ENCODE data around the gene NPRL2. TPM values are rescaled to one million over a fixed set of nuclear protein-coding genes. Genes with fewer than 3 reads are reported as not detected.

The NPRL2 gene
- total RNA-seq, 1 experiment from 2014 or later: 20.6 TPM

GRCh38 chr3:50396502-50396901 lies 45.9 kb upstream of the NPRL2 start (continued):
- TF ChIP-seq STAT6 (CRISPR knock-in tag; conservative IDR thresholded peaks at IDR 0.05; ENCODE audit: low read depth) (no peak), HMGXB4 (CRISPR knock-in tag; IDR thresholded peaks at IDR 0.05) (no peak), ETV6 (CRISPR knock-in tag; IDR thresholded peaks at IDR 0.05) (no peak), ZNF138 (CRISPR knock-in tag; conservative IDR thresholded peaks at IDR 0.05) (no peak), IRF2 (CRISPR knock-in tag; IDR thresholded peaks at IDR 0.05; ENCODE audit: borderline replicate concordance, low read depth) (no peak), EMX1 (CRISPR knock-in tag; IDR thresholded peaks at IDR 0.05) (no peak)

GRCh38 chr3:50395070-50395860 lies 44.7 kb upstream of the NPRL2 start:
- Mint-ChIP-seq H3K27me3 (ENCODE audit: low read depth) (no peaks in the 10 kb centered on the region), H3K4me3 (no peak overlapping the region), H3K4me1 (no peaks in the 10 kb centered on the region), H3K9me3 (no peaks in the 10 kb centered on the region), H3K36me3 (no peaks in the 10 kb centered on the region), H3K27ac (no peak overlapping the region)
- POLR2A ChIA-PET: no interaction called here
- no peak for DNase-seq (ENCODE audit: low spot score)
- CTCF ChIA-PET: interaction anchor here (0.9 kb wide), 1 partner anchor 20 kb away, joined by 3 read pairs; no protein-coding TSS in a partner anchor
- TF ChIP-seq ZNF219 (CRISPR knock-in tag; IDR thresholded peaks at IDR 0.05; ENCODE audit: borderline replicate concordance) (no peak), PRDM15 (CRISPR knock-in tag; IDR thresholded peaks at IDR 0.05) (no peak), GRHL2 (CRISPR knock-in tag; IDR thresholded peaks at IDR 0.05; ENCODE audit: insufficient replicate concordance, severe bottlenecking) (no peak), NFE2L1 (CRISPR knock-in tag; IDR thresholded peaks at IDR 0.05) (no peak), TP53 (CRISPR knock-in tag; IDR thresholded peaks at IDR 0.05) (no peak), CTCF (IDR thresholded peaks at IDR 0.05) (no peak), GABPB1 (CRISPR knock-in tag; IDR thresholded peaks at IDR 0.05) (no peak), MYBL2 (CRISPR knock-in tag; IDR thresholded peaks at IDR 0.05) (no peak), SMAD4 (CRISPR knock-in tag; IDR thresholded peaks at IDR 0.05) (no peak), PREB (CRISPR knock-in tag; IDR thresholded peaks at IDR 0.05; ENCODE audit: borderline replicate concordance) (no peak), HMGXB4 (CRISPR knock-in tag; IDR thresholded peaks at IDR 0.05) (no peak), ZNF121 (CRISPR knock-in tag; IDR thresholded peaks at IDR 0.05) (no peak), ELF4 (CRISPR knock-in tag; IDR thresholded peaks at IDR 0.05; ENCODE audit: low read depth) (no peak), OVOL2 (CRISPR knock-in tag; IDR thresholded peaks at IDR 0.05; ENCODE audit: borderline replicate concordance) (no peak), GTF2I (CRISPR knock-in tag; conservative IDR thresholded peaks at IDR 0.05) (no peak), MAX (CRISPR knock-in tag; IDR thresholded peaks at IDR 0.05) (no peak)
- no peak for ATAC-seq

All from WTC11 (cell line).